Measurements from ENCODE around the gene MYEOV. TPM values are rescaled to one million over a fixed set of nuclear protein-coding genes. Genes with fewer than 3 reads are reported as not detected.

MYEOV gene
- total RNA-seq, 1 experiment from 2014 or later = 0.64 TPM

- no peak for DNase-seq (ENCODE audit: extremely low read depth, low read depth)
Measured at GRCh38 chr11:69300120-69301060, 6.4 kb downstream of the MYEOV start.

- DNase-seq (ENCODE audit: extremely low read depth, low read depth) = no peak
Measured at GRCh38 chr11:69301081-69301454, 7.1 kb downstream of the MYEOV start.

- peak; percentile 89 for DNase-seq (ENCODE audit: extremely low read depth, low read depth)
Measured at GRCh38 chr11:69301455-69302401, 7.8 kb downstream of the MYEOV start.

- no peak for DNase-seq (ENCODE audit: extremely low read depth, low read depth)
Measured at GRCh38 chr11:69302447-69303020, 8.6 kb downstream of the MYEOV start.

- no peak for DNase-seq (ENCODE audit: extremely low read depth, low read depth)
Measured at GRCh38 chr11:69303427-69303826, 9.5 kb downstream of the MYEOV start.

GRCh38 chr11:69304258-69304657 is 10.3 kb downstream of the MYEOV start:
- no peak for DNase-seq (ENCODE audit: extremely low read depth, low read depth)

GRCh38 chr11:69304686-69305085 is 10.7 kb downstream of the MYEOV start:
- no peak for DNase-seq (ENCODE audit: extremely low read depth, low read depth)

- no peak for DNase-seq (ENCODE audit: extremely low read depth, low read depth)
Measured at GRCh38 chr11:69305885-69306540, 12.1 kb downstream of the MYEOV start.

GRCh38 chr11:69306821-69307220 is 12.9 kb downstream of the MYEOV start:
- no peak for DNase-seq (ENCODE audit: extremely low read depth, low read depth)

GRCh38 chr11:69307421-69307820 is 13.5 kb downstream of the MYEOV start:
- no peak for DNase-seq (ENCODE audit: extremely low read depth, low read depth)

- no peak for DNase-seq (ENCODE audit: extremely low read depth, low read depth)
Measured at GRCh38 chr11:69307871-69308431, 14.0 kb downstream of the MYEOV start.

- DNase-seq (ENCODE audit: extremely low read depth, low read depth) = no peak
Measured at GRCh38 chr11:69308491-69308911, 14.5 kb downstream of the MYEOV start.

GRCh38 chr11:69308936-69309615 is 15.1 kb downstream of the MYEOV start:
- DNase-seq (ENCODE audit: extremely low read depth, low read depth) = no peak

- no peak for DNase-seq (ENCODE audit: extremely low read depth, low read depth)
Measured at GRCh38 chr11:69309631-69310280, 15.8 kb downstream of the MYEOV start.

- DNase-seq (ENCODE audit: extremely low read depth, low read depth) = no peak
Measured at GRCh38 chr11:69310351-69310750, 16.4 kb downstream of the MYEOV start.

- no peak for DNase-seq (ENCODE audit: extremely low read depth, low read depth)
Measured at GRCh38 chr11:69310934-69311766, 17.2 kb downstream of the MYEOV start.

GRCh38 chr11:69311767-69312385 is 17.9 kb downstream of the MYEOV start:
- DNase-seq (ENCODE audit: extremely low read depth, low read depth) = no peak
